HG03095 (cell line): ENCODE results near the gene GNB3.

ENCODE experiments used
- ATAC-seq: cut with Tn5 transposase; IDR thresholded peaks from one replicate; pipeline ENCODE4 v1.9.1; 2021; ENCODE audit warnings: moderate library complexity; ENCODE audit not compliant: unreplicated experiment

The GNB3 gene

DNA sequence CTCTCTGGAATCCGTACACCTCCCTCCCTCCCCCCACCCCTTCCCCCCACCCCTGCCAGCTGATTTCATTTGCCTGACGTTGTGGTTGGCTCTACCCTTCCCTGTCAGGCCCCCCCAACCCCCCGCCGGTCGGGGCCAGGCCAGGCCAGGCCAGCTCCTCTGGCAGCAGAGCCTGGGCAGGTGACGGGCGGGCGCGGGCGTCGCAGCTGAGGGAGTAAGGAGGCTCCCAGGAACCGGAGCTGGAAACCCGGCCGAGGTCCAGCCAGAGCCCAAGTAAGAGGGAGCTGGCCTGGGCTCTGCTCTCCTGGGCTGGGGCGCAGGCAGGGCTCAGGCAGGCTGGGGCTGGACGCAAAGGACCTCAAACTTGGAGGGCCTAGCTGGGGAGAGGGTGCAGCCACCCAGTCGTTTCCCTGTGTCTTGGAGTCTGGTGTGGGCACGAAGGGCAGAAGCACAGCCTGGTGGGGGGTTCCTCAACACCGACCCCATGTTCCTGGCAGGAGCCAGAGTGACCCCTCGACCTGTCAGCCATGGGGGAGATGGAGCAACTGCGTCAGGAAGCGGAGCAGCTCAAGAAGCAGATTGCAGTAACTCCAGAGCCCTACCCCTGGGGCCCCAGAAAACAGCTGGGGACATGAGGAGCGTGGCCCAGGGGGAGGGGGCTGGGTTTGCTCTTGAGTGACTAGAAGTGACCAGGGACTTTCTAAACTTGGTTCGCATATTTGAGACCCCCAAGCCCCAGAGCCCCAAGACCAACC lies at the start of gene GNB3:
TSS of gene GNB3 (plus strand) at position 165 of the 755 bp plus-strand sequence. CDS start at position 528, 363 bp downstream.
- no peak for ATAC-seq

DNA sequence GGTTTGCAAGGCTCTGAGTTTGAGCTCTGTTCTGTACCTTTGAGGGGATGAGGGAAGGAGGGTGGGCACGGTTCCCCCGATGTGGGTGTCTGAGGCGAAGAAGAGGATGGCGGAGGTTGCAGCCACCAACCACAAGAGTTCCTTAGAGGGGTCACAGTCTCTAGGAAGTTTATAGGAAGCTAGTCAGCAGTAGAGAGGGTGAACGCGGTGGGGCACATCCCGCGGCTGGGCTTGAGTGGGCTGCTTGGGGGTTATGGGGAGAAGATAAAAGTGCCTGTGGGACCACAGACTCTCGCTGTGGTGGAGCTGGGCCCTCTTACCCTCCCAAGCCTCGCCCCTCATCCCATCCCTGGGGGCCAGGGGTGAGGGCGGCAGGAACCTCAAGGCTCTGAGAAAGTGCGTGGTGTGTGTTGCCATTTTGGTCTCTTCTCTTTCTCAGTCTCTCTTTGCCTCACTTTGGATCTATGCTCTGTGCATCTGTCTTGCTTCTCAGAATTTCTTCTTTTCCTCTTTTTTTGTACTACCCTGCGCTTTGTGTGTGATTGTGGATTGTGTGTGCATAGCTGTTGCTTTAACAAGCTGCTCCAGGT lies 48.7 kb upstream of the GNB3 start:
- ATAC-seq = no peak

DNA sequence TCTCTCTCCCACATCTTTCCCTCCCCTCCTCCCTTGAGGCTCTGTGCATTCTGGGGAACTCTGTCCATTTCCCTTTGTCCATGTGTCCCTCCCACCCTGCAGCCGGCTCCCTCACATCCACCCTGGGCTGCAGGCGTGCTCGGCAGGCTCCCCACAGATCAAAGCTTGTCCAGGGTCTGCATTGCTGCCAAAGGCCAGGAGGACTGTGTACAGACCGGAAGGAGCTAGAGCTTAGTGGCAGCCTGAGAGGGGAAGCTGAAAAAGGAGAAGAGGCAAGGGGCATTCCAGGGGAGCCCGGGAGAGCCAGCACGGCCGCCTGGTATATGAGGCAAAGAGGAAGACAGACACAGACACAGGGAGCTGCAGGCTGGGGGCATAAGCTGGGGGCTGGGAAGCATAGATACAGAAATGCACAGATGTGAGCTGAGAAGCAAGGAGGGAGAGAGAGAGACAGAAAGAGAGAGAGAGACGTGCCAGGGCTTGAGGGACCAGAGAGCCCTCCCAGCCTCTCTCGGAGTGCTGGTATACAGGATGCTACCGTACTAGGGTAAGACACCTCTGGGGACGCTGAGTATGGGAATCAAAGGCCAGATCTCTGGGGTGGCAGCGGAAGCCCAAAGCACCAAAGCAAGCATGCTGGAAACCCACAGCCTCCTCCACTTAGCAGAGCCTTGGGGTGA lies 48.1 kb upstream of the GNB3 start:
- ATAC-seq = peak; percentile 63

DNA sequence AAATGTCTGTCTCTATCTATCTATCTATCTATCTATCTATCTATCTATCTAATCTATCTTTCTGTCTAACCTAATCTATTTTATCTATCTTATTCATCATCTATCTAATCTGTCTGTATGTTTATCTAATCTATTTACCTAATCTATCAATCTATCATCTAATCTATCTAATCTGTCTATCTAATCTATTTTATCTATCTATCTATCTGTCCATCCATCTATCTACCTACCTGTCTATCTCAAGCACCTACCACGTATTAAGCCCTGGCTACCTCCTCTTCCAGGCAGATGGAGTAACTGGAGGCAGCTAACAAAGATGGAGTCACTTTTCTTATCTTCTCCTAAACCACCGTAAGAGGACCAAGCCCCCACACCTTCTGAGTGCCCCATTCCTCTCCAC lies 45.6 kb upstream of the GNB3 start:
- ATAC-seq = no peak

DNA sequence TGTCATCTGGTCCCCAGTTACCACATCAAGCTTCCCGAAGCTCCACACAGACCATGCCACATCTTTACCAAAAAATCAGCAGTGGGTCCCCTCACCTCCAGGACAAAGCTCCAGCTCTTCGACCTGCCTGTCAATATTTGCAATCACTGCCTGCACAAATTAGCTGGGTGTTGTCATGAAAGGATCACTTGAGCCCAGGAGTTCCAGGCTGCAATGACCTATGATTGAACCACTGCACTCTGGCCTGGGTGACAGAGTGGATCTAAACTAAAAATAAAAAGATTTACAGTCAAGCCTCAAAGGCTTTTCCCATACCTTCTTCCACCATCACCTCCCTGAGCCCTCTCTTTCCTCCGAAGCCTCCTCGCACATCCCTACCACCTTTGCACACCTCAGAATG lies 44.1 kb upstream of the GNB3 start:
- no peak for ATAC-seq

DNA sequence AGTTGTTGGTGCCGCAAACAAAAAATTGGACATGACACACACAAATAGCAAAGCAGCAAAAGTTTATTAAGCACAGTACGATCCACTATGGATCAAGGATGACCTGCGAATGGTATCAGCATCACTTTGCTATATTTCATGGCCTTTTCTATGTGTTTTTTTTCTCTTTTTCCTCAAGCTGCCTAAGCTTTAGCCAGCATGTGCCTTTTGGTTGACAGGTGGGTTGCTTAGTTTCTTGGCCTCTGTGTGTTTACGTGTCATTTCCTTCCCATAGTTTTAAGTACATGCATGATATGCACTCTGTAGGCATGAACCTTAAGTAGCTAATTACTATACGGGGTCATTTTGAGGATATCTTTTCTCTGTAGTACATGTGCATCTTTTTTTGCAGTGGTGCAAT lies 41.6 kb upstream of the GNB3 start:
- ATAC-seq = no peak

DNA sequence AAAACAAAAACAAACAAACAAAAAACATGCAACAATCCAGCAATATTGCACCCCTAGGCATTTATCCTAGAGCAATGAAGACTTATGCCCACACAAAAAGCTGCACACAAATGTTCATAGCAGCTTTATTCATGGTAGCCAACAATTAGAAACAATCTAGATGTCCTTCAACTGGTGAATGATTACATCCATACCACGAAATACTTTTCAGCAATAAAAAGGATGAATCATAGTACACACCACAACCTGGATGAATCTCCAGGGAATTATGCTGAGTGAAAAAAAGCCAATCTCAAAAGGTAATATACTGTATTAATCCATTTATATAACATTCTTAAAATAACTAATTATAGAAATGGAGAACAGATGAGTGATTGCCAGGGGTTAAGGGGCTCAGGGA lies 33.6 kb upstream of the GNB3 start:
- ATAC-seq = no peak

DNA sequence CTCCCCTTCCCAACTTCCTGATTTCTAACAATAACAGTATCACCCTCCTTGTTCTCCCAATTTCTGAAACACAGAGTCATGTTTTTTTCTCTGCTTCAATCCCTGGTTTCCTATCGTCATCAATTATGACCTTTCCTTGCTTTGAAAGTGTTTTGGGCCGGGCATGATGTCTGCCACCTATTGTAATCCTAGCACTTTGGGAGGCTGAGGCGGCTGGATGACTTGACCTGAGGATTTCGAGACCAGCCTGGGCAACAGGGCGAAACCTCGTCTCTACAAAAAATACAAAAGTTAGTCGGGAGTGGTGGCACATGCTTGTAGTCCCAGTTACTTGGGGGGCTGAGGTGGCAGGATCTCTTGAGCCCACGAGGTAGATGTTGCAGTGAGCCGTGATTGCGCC lies 31.7 kb upstream of the GNB3 start:
- no peak for ATAC-seq

DNA sequence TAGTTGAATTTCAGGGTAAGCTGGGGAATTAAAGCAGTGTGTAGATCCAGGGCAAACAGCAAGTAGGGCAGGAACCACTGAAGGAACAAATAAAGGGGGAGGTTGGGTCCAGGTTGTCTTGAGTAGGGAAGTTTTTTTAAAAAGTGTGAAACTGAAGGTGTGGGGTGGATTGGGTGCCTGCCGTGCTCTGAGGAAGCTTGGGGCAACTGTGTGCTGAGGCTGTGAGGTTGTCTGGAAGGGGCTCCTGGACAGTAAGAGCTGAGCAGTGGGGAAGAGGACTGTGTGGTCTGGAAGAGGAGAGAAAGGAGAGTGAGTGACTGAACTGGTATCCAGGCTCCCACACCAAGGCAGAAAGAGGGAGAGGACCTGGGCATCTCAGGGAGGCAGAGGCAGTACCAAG lies 30.0 kb upstream of the GNB3 start:
- no peak for ATAC-seq

DNA sequence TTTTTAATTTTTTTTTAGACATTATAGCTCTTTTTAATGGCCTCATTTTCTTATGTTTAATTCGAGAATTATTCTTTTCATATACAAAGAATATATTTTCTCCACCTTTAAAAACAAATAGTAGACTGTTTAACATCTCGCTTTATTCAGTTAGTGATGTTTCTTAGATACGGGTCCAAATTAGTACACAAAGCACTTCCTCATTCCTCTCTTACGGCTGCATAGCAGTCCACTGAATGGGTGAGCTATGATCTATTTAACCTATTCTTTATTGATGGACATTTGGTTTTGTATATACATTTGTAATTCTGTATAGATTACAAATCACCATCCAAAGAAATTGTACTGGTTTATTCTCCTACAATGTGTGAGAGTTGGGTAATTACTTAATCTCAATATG lies 27.4 kb upstream of the GNB3 start:
- ATAC-seq = no peak

DNA sequence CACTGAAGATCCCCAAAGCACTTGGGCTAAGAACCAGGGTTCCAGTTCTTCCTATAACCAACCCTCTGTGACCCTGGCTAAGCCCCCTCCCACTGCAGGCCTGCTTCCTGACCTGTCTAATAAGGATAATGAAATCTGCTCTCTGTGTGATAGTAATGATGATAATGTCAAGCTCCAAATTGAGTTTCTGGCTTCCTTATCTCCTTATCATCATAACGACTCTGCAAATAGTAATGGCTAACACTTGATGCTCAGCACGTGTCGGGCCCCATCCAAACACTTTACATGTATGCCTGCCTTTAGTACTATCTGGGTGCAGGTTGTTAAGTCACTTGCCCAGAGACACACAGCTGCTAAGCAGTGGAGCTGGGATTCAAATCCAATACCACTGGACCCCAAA lies 24.1 kb upstream of the GNB3 start:
- ATAC-seq = no peak

DNA sequence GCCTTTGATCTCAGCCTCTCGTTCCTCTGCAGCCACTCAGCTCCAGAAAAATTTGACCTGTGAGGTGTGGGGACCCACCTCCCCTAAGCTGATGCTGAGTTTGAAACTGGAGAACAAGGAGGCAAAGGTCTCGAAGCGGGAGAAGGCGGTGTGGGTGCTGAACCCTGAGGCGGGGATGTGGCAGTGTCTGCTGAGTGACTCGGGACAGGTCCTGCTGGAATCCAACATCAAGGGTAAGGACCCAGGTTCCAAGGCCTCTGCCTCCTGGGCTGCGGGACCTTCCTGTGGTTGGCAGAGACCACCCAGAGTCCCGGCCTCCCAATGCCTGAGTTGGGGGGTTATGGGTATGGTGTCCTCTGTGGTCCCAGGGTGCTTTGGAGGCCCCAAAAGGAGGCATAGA lies 23.6 kb upstream of the GNB3 start:
- no peak for ATAC-seq

DNA sequence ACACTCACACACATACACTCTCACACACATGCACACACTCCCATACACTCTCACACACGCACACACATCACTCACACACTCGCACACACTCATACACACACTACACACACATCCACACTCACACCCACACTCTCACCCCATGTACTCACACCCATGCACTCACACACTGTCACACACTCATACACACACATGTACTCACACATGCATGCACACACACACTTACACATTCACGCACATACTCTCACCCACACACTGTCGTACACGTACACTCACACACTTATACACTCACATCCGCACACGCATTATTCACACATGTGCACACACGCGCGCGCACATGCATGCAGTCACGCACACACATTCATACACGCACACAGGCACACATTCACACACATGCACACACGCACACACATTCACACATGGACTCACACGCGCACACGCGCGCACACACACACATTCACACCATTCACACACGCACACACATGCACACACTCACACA lies 23.0 kb upstream of the GNB3 start:
- ATAC-seq = no peak

DNA sequence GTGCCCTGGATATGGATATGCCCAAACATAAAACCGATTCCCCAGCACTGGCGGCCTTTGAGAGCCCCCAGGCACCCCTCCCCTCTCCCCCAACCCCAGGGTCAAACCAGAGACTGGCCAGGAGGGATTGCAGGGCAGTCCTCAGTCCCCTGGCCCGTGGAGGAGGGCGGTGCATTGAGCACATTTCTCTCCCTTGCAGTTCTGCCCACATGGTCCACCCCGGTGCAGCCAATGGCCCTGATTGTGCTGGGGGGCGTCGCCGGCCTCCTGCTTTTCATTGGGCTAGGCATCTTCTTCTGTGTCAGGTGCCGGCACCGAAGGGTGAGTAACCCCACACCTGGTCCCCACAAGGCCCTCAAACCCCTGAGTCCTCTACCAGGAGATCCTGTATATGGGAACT lies 22.5 kb upstream of the GNB3 start:
- ATAC-seq = no peak

DNA sequence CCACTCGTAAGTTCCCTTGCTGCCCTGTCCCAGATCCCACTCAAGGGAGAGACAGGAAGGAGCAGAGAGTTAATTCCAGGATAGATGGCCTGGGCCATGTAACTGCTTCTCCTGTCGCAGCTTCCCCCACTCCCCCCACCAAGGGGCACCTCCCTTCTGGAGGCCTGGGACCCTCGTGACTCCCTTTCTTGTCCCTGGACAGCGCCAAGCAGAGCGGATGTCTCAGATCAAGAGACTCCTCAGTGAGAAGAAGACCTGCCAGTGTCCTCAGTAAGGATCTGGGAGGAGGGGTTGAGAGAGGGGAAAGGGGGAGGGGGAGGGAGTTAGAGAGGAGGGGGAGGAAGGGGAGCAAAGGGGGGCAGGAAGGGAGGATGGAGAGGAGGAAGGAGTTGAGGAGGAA lies 22.1 kb upstream of the GNB3 start:
- no peak for ATAC-seq

DNA sequence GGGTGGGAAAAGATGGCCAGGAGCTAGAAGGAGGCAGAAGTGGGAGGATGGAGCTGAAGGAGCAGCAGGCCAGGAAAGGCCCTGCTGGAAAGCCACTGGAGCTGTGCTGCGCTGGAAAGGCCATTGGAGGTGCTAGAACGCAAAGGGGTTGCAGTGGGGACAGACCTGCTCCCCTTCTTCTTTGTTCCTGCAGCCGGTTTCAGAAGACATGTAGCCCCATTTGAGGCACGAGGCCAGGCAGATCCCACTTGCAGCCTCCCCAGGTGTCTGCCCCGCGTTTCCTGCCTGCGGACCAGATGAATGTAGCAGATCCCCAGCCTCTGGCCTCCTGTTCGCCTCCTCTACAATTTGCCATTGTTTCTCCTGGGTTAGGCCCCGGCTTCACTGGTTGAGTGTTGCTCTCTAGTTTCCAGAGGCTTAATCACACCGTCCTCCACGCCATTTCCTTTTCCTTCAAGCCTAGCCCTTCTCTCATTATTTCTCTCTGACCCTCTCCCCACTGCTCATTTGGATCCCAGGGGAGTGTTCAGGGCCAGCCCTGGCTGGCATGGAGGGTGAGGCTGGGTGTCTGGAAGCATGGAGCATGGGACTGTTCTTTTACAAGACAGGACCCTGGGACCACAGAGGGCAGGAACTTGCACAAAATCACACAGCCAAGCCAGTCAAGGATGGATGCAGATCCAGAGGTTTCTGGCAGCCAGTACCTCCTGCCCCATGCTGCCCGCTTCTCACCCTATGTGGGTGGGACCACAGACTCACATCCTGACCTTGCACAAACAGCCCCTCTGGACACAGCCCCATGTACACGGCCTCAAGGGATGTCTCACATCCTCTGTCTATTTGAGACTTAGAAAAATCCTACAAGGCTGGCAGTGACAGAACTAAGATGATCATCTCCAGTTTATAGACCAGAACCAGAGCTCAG lies 21.4 kb upstream of the GNB3 start:
- ATAC-seq = no peak

DNA sequence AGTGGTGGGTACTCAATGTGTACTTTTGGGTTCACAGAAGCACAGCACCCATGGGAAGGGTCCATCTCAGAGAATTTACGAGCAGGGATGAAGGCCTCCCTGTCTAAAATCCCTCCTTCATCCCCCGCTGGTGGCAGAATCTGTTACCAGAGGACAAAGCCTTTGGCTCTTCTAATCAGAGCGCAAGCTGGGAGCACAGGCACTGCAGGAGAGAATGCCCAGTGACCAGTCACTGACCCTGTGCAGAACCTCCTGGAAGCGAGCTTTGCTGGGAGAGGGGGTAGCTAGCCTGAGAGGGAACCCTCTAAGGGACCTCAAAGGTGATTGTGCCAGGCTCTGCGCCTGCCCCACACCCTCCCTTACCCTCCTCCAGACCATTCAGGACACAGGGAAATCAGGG lies 20.6 kb upstream of the GNB3 start:
- no peak for ATAC-seq

DNA sequence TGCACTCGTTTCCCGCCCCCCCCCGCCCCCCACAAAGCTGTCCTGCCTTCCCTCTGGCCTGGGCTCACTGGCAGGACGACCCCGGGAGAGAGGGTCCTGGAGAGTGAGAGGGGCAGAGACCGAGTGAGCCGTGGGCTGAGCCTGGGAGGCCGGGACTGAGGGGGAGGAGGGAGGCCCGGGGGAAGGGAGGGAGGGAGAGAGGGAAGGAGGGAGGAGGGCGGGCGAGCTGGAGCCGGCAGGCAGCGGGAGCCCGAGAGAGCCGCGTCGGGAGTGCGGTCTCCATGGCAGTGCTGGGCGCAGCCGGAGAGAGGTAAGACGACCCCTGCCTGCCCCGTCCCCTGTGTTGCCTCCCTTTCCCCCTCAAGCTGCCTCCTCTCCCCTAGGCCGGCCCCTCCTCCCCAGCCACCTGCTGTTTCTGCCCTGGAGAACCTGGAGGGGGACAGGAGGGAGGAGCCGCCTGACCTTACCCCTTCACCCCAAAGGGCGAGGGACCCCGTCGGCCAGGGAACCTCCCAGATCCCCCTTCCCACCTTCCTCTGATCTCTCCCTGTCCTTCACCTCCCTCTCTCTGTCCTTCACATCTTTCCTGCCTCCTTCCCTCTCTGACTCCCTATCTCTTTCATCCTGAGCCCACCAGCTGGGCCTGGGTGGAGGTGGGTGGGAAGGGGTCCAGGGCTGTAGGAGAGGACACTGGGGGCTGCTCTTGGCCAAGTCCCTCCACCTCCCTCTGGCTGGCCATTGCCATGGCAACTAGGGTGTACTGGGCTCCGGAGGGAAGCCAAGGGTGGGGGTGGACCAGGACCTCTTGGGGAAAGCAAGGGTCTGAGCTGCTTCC lies 18.9 kb upstream of the GNB3 start, which contains the start of gene GPR162:
TSS of gene GPR162 (plus strand) at position 231 of the 835 bp plus-strand sequence. CDS start 2,078 bp downstream, outside the sequence.
- ATAC-seq = no peak

DNA sequence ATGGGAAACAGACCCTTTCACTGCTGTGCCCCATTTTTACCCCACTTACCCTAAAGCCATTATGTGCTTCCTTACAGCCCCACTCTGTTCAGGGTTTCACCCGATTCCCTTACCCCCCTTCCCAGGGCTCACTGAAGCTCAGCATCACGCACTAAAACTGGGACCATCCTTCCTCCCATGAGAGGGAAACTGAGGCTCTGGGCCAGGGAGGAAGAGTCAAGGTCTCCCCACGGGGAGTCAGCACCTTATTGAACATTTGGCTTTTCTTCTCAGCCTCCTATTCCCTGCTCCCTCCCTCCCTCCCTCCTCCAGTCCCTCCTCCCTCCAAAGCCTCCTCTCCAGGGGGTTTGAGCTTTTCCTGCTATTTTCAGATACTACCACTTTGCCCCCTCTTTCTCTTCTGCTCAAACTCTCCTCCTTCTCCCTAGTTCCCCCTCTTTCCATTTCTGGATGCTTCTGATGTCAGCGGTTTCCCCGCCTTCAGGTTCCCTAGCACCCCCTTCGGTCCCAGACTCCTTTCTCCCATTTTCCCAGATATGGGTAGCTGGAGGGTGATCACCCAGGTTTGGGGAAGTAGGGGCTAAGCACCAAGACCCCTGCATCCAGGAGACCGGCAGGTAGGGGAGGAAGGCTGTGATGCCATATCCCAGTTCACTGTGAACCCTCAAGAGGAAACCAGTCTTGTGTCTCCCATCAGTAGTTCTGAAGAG lies 18.1 kb upstream of the GNB3 start:
- no peak for ATAC-seq
